Measurements from ENCODE around the gene HSD17B11.
"Not testable (repeated sequence)": the region's sequence is repeated elsewhere in the genome, so short reads cannot be mapped to it uniquely, and the experiment has no call there.

HSD17B11 gene

GRCh38 chr4:87310691-87311335 lies 80.2 kb downstream of the HSD17B11 start:
- FAIRE-seq (no peak), DNase-seq (ENCODE audit: low spot score) (no peak)

GRCh38 chr4:87309625-87310024 lies 81.4 kb downstream of the HSD17B11 start:
- no peak for FAIRE-seq

GRCh38 chr4:87306056-87306455 lies 84.9 kb downstream of the HSD17B11 start:
- no peak for FAIRE-seq

More at GRCh38 chr4:87309625-87310024, 81.4 kb downstream of the HSD17B11 start:
- no peak for DNase-seq (ENCODE audit: low spot score)

GRCh38 chr4:87305562-87305961 lies 85.4 kb downstream of the HSD17B11 start:
- FAIRE-seq: no peak
- no peak for DNase-seq (ENCODE audit: low spot score)

More at GRCh38 chr4:87306056-87306455, 84.9 kb downstream of the HSD17B11 start:
- no peak for DNase-seq (ENCODE audit: low spot score)

GRCh38 chr4:87304745-87305432 lies 86.1 kb downstream of the HSD17B11 start:
- DNase-seq (ENCODE audit: low spot score) (no peak), FAIRE-seq (no peak)

- DNase-seq (ENCODE audit: low spot score): no peak
- FAIRE-seq: no peak
These were observed 91.1 kb downstream of the HSD17B11 start for GRCh38 chr4:87299898-87300297.

GRCh38 chr4:87298362-87298761 lies 92.6 kb downstream of the HSD17B11 start:
- DNase-seq (ENCODE audit: low spot score) (no peak), FAIRE-seq (no peak)

GRCh38 chr4:87294911-87295310 lies 96.1 kb downstream of the HSD17B11 start:
- FAIRE-seq; DNase-seq (ENCODE audit: low spot score): not testable (repeated sequence)

GRCh38 chr4:87293889-87294288 lies 97.1 kb downstream of the HSD17B11 start:
- not testable (repeated sequence) for DNase-seq (ENCODE audit: low spot score); FAIRE-seq

GRCh38 chr4:87286970-87287369 lies 104.0 kb downstream of the HSD17B11 start:
- DNase-seq (ENCODE audit: low spot score): no peak
- FAIRE-seq: no peak

Data from RCC 7860 (cell line).